ENCODE measurements around the gene RNF26. TPM values are rescaled to one million over a fixed set of nuclear protein-coding genes. Genes with fewer than 3 reads are reported as not detected.

Gene RNF26
- 2.1 and 2.3 TPM in 2 replicates for total RNA-seq

GRCh38 chr11:119334174-119334930, at the start of gene RNF26:
Gene RNF26 (plus strand): TSS chr11:119334527. CDS start chr11:119335123, 596 bp downstream.

GRCh38 chr11:119316729-119317591, 17.4 kb upstream of the RNF26 start, which contains the start of gene MCAM:
Gene MCAM (minus strand): TSS chr11:119317130. CDS start chr11:119317101, 29 bp downstream.

DNA sequence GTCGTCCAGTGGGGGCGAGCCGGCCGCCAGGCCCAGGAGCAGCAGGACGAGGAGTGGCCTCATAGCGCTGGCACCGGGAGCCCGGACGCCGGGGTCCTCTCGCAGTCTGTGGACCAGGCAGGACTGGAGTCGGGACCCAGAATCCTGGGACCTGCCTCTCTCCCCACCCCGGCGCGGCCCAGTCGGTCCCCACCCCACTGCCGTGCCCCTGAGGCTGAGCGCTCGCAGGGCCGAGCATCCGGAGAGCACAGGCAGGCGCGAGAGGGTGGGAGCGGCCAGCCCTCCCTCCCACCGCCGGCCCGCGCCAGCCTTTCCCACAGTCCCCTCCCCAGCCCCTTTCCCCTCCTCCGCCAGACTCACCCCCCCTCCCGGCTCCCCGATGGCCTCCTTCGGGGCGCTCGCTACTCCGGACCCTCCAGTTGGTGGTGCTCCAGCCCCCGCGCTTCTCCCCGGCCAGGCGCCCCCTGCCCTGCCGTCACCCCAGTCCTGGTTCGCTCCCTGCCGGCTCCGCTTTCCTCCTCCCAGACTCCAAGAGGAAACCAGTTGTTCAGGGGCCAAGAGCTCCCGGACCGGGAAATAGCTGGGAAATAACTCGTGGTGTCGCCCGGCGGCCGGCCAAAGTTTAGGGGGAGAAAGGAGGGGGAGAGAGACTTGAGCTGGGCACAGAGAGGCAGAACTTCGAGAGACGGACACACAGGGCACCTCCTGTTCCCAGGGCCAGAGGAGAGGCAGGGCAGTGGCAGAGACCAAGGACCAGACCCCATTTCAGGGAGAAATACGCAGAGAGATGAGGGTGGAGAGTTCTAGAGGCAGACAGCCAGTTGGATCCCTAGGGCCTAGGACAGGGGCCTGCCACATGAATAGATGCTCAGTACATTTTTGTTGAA, 6.3 kb downstream of the RNF26 start, which contains the start of gene C1QTNF5:
C1QTNF5 (minus strand) TSS at position 549 of the 887 bp plus-strand sequence; CDS start at position 63, 486 bp downstream.

GRCh38 chr11:119346605-119347004, 12.3 kb downstream of the RNF26 start, which contains the start of gene MFRP:
Gene MFRP (minus strand): TSS chr11:119346705. CDS start chr11:119346513, 192 bp downstream.

GRCh38 chr11:119381181-119381988, 47.1 kb downstream of the RNF26 start, which contains the start of gene USP2:
Gene USP2 (minus strand): TSS chr11:119381690. CDS start chr11:119373480, 8,210 bp downstream.

Other genes starting within 250 kb of the RNF26 start
- gene HMBS, start 249.6 kb upstream of the RNF26 start, total RNA-seq: 3.3 and 4.0 TPM in 2 replicates
- gene DPAGT1, start 232.7 kb upstream of the RNF26 start, total RNA-seq: 12.7 and 13.8 TPM in 2 replicates
- 2.4 and 3.6 TPM in 2 replicates for gene C2CD2L, start 227.2 kb upstream of the RNF26 start, total RNA-seq
- 13.4 and 14.2 TPM in 2 replicates for gene HINFP, start 212.9 kb upstream of the RNF26 start, total RNA-seq
- under 0.01 TPM in 2 replicates for gene ABCG4, start 185.5 kb upstream of the RNF26 start, total RNA-seq
- 9.5 and 11.1 TPM in 2 replicates for gene NLRX1, start 165.8 kb upstream of the RNF26 start, total RNA-seq
- gene NHERF4, start 149.1 kb upstream of the RNF26 start, total RNA-seq: 0.17 TPM in 1 of 2 replicates, not detected in the other
- gene CBL, start 128.2 kb upstream of the RNF26 start, total RNA-seq: 8.1 and 8.8 TPM in 2 replicates
- gene MCAM, start 17.4 kb upstream of the RNF26 start, total RNA-seq: 17.2 and 35.5 TPM in 2 replicates
- gene C1QTNF5, start 6.4 kb downstream of the RNF26 start, total RNA-seq: 80.2 and 89.1 TPM in 2 replicates
- under 0.01 TPM in 1 of 2 replicates, not detected in the other for gene MFRP, start 12.2 kb downstream of the RNF26 start, total RNA-seq
- gene USP2, start 47.2 kb downstream of the RNF26 start, total RNA-seq: under 0.01 and 0.26 TPM in 2 replicates
- 1.5 and 3.7 TPM in 2 replicates for gene THY1, start 88.6 kb downstream of the RNF26 start, total RNA-seq